GM23338 (cell line): Measurements from ENCODE around the gene THRA. TPM values are rescaled to one million over a fixed set of nuclear protein-coding genes. Genes with fewer than 3 reads are reported as not detected.

Source experiments
- ATAC-seq: fragments of 200-7000 bp; cut with Tn5 transposase; 3 replicates; pipeline ENCODE4 v1.9.1; 2020
- DNase-seq: peaks from one replicate; pipeline ENCODE4 v3.0.0-alpha.2; 2015; ENCODE audit warnings: low spot score
- H2AFZ ChIP-seq: fragments of 200-600 bp; sonication (generic); 2 replicates; pipeline ENCODE4 v1.8.0; 2016; ENCODE audit warnings: antibody characterized with exemption, mild to moderate bottlenecking, moderate library complexity
- H3F3A ChIP-seq: fragments of 200-600 bp; sonication (generic); replicated peaks from 2 replicates; pipeline ENCODE4 v1.8.0; 2017; ENCODE audit warnings: antibody characterized with exemption, mixed run types, low read depth
- H3K27ac ChIP-seq: fragments of 200-600 bp; sonication (generic); 2 replicates; pipeline ENCODE4 v1.6.1; 2016; ENCODE audit warnings: low read depth
- H3K27me3 ChIP-seq: fragments of 200-600 bp; sonication (generic); 2 replicates; pipeline ENCODE4 v1.8.0; 2016; ENCODE audit warnings: mild to moderate bottlenecking, mixed run types, moderate library complexity; ENCODE audit not compliant: insufficient read depth
- H3K36me3 ChIP-seq: fragments of 200-600 bp; sonication (generic); 2 replicates; pipeline ENCODE4 v1.8.0; 2016; ENCODE audit warnings: mild to moderate bottlenecking; ENCODE audit not compliant: insufficient read depth
- H3K4me1 ChIP-seq: fragments of 200-600 bp; sonication (generic); 2 replicates; pipeline ENCODE4 v1.8.0; 2016; ENCODE audit warnings: mild to moderate bottlenecking, moderate library complexity; ENCODE audit not compliant: insufficient read depth
- H3K4me2 ChIP-seq: fragments of 200-600 bp; sonication (generic); 2 replicates; pipeline ENCODE4 v1.7.1; 2017; ENCODE audit warnings: mixed run types
- H3K4me3 ChIP-seq: fragments of 200-600 bp; sonication (generic); 2 replicates; pipeline ENCODE4 v1.6.1; 2016; ENCODE audit warnings: mixed run types
- H3K79me2 ChIP-seq: fragments of 200-600 bp; sonication (generic); replicated peaks from 2 replicates; pipeline ENCODE4 v1.8.0; 2017; ENCODE audit warnings: mild to moderate bottlenecking; ENCODE audit not compliant: insufficient read depth
- H3K9me2 ChIP-seq: fragments of 200-600 bp; sonication (generic); 2 replicates; pipeline ENCODE4 v1.8.0; 2017; ENCODE audit not compliant: insufficient read depth
- H4K20me1 ChIP-seq: fragments of 200-600 bp; sonication (generic); replicated peaks from 2 replicates; pipeline ENCODE4 v1.8.0; 2017; ENCODE audit warnings: mild to moderate bottlenecking; ENCODE audit not compliant: insufficient read depth
- H3K27ac Mint-ChIP-seq: 2 replicates; pipeline ENCODE4 v1.8.0; 2020; ENCODE audit warnings: inconsistent platforms, mild to moderate bottlenecking, moderate library complexity, mixed read lengths
- H3K27me3 Mint-ChIP-seq: 3 replicates; pipeline ENCODE4 v1.8.0; 2022; ENCODE audit warnings: low read depth, mild to moderate bottlenecking, moderate library complexity, mixed read lengths, inconsistent platforms; ENCODE audit not compliant: insufficient read depth, poor library complexity
- H3K36me3 Mint-ChIP-seq: 3 replicates; pipeline ENCODE4 v1.8.0; 2021; ENCODE audit warnings: low read depth, mild to moderate bottlenecking, inconsistent platforms, moderate library complexity, mixed read lengths
- H3K4me1 Mint-ChIP-seq: 3 replicates; pipeline ENCODE4 v1.8.0; 2020; ENCODE audit warnings: mild to moderate bottlenecking, inconsistent platforms, mixed read lengths
- H3K4me3 Mint-ChIP-seq: 3 replicates; pipeline ENCODE4 v1.8.0; 2021; ENCODE audit warnings: moderate library complexity, mild to moderate bottlenecking, inconsistent platforms, mixed read lengths
- H3K9me3 Mint-ChIP-seq: 3 replicates; pipeline ENCODE4 v1.8.0; 2020; ENCODE audit warnings: moderate library complexity, mild to moderate bottlenecking, inconsistent platforms, mixed read lengths
- CREB1 ChIP-seq: fragments of 250-450 bp; sonication (Bioruptor Pico); IDR thresholded peaks from 2 replicates; pipeline ENCODE4 v1.5.0; 2020; ENCODE audit warnings: low read depth, mild to moderate bottlenecking, moderate library complexity
- EZH2 ChIP-seq: fragments of 200-600 bp; sonication (generic); IDR thresholded peaks from one replicate; pipeline ENCODE4 v1.8.0; 2017; ENCODE audit warnings: antibody characterized with exemption, mild to moderate bottlenecking, low read depth; ENCODE audit not compliant: unreplicated experiment
- NANOG ChIP-seq: IDR thresholded peaks from 2 replicates; pipeline ENCODE4 v1.6.1; 2016; ENCODE audit warnings: antibody characterized with exemption, borderline replicate concordance
- REST ChIP-seq: IDR thresholded peaks from one replicate; pipeline ENCODE4 v1.6.1; 2018; ENCODE audit warnings: antibody characterized with exemption; ENCODE audit not compliant: unreplicated experiment
- ZNF114 ChIP-seq: fragments of 250-450 bp; sonication (Bioruptor Pico); IDR thresholded peaks from 2 replicates; pipeline ENCODE4 v1.5.0; 2020; ENCODE audit warnings: mild to moderate bottlenecking, moderate library complexity
- polyA plus RNA-seq: library from polyadenylated mRNA; unstranded; fragments of >200 nt; fragmentation: Nextera tagmentation; extraction: Ambion mirVana; gene quantifications from 2 replicates; pipeline ENCODE4 v1.2.1, GENCODE V29; 2016
- total RNA-seq: library from RNA; depleted of rRNA; stranded (reverse); fragments of >200 nt; shearing (Covaris generic); gene quantifications from 2 replicates; pipeline ENCODE4 v1.2.3, GENCODE V29; 2014
- TF ChIP-seq, protein P1 (sequence below): fragments of 250-450 bp; sonication (Bioruptor Pico); IDR thresholded peaks from 2 replicates; pipeline ENCODE4 v1.5.0; 2020; ENCODE audit warnings: mild to moderate bottlenecking, moderate library complexity

Gene THRA
- total and polyA plus RNA-seq, 2 experiments from 2014 or later = 3.4 to 10.5 TPM

DNA sequence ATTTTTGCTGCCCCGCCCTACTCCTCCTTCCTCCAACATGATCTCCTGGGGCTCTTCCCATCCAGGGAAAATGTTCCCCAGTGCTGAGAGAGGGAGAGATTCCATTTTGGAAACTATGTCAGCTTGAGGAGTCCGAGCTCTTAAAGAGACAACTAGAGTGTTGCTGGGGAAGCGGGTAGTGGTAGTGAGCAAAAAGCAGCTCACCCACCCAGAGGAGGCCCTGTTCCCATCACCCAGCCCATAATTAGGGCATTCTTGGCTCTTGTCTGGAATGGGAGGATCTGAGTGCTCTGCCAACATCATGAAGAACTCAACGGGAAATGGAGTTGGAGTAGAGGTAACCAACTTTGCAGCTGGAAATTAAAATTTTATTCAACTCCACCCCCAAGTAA, 49.9 kb downstream of the THRA start:
- peak overlapping the region; percentile 72; the same call in 1 of the 2 replicates for H3K4me2 ChIP-seq
- peak overlapping the region; percentile 9; the same call in 1 of the 2 replicates for H3K27ac ChIP-seq
- H3K9me2 ChIP-seq = no peaks in the 10 kb centered on the region
- peaks cover 18% of the 10 kb centered on the region for H3K27me3 Mint-ChIP-seq
- H3K36me3 ChIP-seq = no peaks in the 10 kb centered on the region
- TF ChIP-seq, protein P1, sequence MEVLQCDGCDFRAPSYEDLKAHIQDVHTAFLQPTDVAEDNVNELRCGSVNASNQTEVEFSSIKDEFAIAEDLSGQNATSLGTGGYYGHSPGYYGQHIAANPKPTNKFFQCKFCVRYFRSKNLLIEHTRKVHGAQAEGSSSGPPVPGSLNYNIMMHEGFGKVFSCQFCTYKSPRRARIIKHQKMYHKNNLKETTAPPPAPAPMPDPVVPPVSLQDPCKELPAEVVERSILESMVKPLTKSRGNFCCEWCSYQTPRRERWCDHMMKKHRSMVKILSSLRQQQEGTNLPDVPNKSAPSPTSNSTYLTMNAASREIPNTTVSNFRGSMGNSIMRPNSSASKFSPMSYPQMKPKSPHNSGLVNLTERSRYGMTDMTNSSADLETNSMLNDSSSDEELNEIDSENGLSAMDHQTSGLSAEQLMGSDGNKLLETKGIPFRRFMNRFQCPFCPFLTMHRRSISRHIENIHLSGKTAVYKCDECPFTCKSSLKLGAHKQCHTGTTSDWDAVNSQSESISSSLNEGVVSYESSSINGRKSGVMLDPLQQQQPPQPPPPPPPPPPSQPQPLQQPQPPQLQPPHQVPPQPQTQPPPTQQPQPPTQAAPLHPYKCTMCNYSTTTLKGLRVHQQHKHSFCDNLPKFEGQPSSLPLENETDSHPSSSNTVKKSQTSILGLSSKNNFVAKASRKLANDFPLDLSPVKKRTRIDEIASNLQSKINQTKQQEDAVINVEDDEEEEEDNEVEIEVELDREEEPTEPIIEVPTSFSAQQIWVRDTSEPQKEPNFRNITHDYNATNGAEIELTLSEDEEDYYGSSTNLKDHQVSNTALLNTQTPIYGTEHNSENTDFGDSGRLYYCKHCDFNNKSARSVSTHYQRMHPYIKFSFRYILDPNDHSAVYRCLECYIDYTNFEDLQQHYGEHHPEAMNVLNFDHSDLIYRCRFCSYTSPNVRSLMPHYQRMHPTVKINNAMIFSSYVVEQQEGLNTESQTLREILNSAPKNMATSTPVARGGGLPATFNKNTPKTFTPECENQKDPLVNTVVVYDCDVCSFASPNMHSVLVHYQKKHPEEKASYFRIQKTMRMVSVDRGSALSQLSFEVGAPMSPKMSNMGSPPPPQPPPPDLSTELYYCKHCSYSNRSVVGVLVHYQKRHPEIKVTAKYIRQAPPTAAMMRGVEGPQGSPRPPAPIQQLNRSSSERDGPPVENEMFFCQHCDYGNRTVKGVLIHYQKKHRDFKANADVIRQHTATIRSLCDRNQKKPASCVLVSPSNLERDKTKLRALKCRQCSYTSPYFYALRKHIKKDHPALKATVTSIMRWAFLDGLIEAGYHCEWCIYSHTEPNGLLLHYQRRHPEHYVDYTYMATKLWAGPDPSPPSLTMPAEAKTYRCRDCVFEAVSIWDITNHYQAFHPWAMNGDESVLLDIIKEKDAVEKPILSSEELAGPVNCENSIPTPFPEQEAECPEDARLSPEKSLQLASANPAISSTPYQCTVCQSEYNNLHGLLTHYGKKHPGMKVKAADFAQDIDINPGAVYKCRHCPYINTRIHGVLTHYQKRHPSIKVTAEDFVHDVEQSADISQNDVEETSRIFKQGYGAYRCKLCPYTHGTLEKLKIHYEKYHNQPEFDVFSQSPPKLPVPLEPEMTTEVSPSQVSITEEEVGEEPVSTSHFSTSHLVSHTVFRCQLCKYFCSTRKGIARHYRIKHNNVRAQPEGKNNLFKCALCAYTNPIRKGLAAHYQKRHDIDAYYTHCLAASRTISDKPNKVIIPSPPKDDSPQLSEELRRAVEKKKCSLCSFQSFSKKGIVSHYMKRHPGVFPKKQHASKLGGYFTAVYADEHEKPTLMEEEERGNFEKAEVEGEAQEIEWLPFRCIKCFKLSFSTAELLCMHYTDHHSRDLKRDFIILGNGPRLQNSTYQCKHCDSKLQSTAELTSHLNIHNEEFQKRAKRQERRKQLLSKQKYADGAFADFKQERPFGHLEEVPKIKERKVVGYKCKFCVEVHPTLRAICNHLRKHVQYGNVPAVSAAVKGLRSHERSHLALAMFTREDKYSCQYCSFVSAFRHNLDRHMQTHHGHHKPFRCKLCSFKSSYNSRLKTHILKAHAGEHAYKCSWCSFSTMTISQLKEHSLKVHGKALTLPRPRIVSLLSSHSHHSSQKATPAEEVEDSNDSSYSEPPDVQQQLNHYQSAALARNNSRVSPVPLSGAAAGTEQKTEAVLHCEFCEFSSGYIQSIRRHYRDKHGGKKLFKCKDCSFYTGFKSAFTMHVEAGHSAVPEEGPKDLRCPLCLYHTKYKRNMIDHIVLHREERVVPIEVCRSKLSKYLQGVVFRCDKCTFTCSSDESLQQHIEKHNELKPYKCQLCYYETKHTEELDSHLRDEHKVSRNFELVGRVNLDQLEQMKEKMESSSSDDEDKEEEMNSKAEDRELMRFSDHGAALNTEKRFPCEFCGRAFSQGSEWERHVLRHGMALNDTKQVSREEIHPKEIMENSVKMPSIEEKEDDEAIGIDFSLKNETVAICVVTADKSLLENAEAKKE (CRISPR knock-in tag) = no peak
- TF ChIP-seq EZH2 (no peak), ZNF114 (CRISPR knock-in tag) (no peak), REST (no peak), CREB1 (no peak), NANOG (no peak)
- H3K4me3 Mint-ChIP-seq = peak overlapping the region; percentile 68; the same call in 2 of the 3 replicates
- H3K27ac Mint-ChIP-seq = peak overlapping the region; percentile 98
- peaks cover 14% of the 10 kb centered on the region; the same call in 1 of the 2 replicates for H3F3A ChIP-seq
- no peaks in the 10 kb centered on the region for H3K79me2 ChIP-seq
- H3K4me1 ChIP-seq = peaks cover 62% of the 10 kb centered on the region
- DNase-seq (no peak), ATAC-seq (no peak)
- H3K9me3 Mint-ChIP-seq = no peaks in the 10 kb centered on the region
- no peak overlapping the region for H3K4me3 ChIP-seq
- H3K4me1 Mint-ChIP-seq = peaks cover 68% of the 10 kb centered on the region
- peaks cover 5% of the 10 kb centered on the region; the same call in 1 of the 2 replicates for H3K27me3 ChIP-seq
- no peak overlapping the region for H2AFZ ChIP-seq
- peaks cover 5% of the 10 kb centered on the region; the same call in 2 of the 3 replicates for H3K36me3 Mint-ChIP-seq
- H4K20me1 ChIP-seq = no peaks in the 10 kb centered on the region
